Activated gamma-delta T cell treated with Interleukin-2 at 50 U/mL for 16 hours (primary cell): Measurements from ENCODE around the gene SLTM.
"Not testable (repeated sequence)": the region's sequence is repeated elsewhere in the genome, so short reads cannot be mapped to it uniquely, and the experiment has no call there.

Experiments used
- DNase-seq: peaks from one replicate; pipeline ENCODE4 v3.0.0-alpha.2; 2020

The SLTM gene

GRCh38 chr15:58924327-58924726, 9.2 kb downstream of the SLTM start:
- no peak for DNase-seq

GRCh38 chr15:58923696-58924300, 9.7 kb downstream of the SLTM start:
- no peak for DNase-seq

GRCh38 chr15:58923284-58923683, 10.2 kb downstream of the SLTM start:
- DNase-seq: no peak

GRCh38 chr15:58921267-58921790, 12.2 kb downstream of the SLTM start:
- no peak for DNase-seq

- not testable (repeated sequence) for DNase-seq
Measured at GRCh38 chr15:58920447-58920846, 13.0 kb downstream of the SLTM start.

GRCh38 chr15:58919232-58919631, 14.2 kb downstream of the SLTM start:
- DNase-seq: no peak

- no peak for DNase-seq
Measured at GRCh38 chr15:58918239-58918638, 15.2 kb downstream of the SLTM start.

- not testable (repeated sequence) for DNase-seq
Measured at GRCh38 chr15:58917613-58918129, 15.8 kb downstream of the SLTM start.

GRCh38 chr15:58916962-58917361, 16.5 kb downstream of the SLTM start:
- DNase-seq: no peak

GRCh38 chr15:58910456-58910855, 23.0 kb downstream of the SLTM start:
- no peak for DNase-seq

GRCh38 chr15:58909616-58910015, 23.9 kb downstream of the SLTM start:
- no peak for DNase-seq

- DNase-seq: no peak
Measured at GRCh38 chr15:58908550-58909309, 24.7 kb downstream of the SLTM start.

- no peak for DNase-seq
Measured at GRCh38 chr15:58900631-58901030, 32.8 kb downstream of the SLTM start.

GRCh38 chr15:58898150-58898680, 35.3 kb downstream of the SLTM start:
- no peak for DNase-seq

GRCh38 chr15:58889363-58889762, 44.1 kb downstream of the SLTM start:
- no peak for DNase-seq

- DNase-seq: no peak
Measured at GRCh38 chr15:58886921-58887320, 46.6 kb downstream of the SLTM start.

GRCh38 chr15:58883926-58884325, 49.6 kb downstream of the SLTM start:
- DNase-seq: not testable (repeated sequence)

GRCh38 chr15:58882243-58882642, 51.2 kb downstream of the SLTM start:
- DNase-seq: no peak

- DNase-seq: no peak
Measured at GRCh38 chr15:58880320-58880719, 53.2 kb downstream of the SLTM start.

GRCh38 chr15:58877999-58878825, 55.3 kb downstream of the SLTM start:
- DNase-seq: no peak

- DNase-seq: no peak
Measured at GRCh38 chr15:58876306-58877106, 57.0 kb downstream of the SLTM start.

- DNase-seq: no peak
Measured at GRCh38 chr15:58875343-58875742, 58.1 kb downstream of the SLTM start.
